HG03432 (cell line): ENCODE results near the gene PDE7B.
A peak's percentile ranks its signal among the peaks of the same experiment; 100 is the strongest.

ENCODE experiments used
- ATAC-seq: cut with Tn5 transposase; IDR thresholded peaks from one replicate; pipeline ENCODE4 v1.9.1; 2021; ENCODE audit warnings: mild to moderate bottlenecking, moderate library complexity; ENCODE audit not compliant: unreplicated experiment

Gene PDE7B

DNA sequence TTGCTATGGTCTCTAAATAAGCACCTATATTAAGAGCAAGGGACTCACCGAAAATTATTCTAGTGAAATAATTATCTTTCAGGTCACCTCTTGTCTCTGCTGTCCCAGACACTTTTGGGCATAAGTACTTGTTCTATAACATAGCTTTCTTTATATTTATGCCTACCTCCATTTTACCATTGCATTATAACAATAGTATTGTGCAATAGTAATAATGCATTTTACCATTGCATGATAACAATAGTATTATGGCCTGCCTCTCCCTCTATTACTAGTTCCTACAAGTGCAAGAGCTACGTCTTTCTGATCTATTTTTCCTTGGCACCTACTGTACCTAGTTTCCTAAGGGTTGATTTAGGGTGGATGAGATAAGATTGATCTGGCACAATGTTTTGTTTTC, 169.2 kb downstream of the PDE7B start:
- ATAC-seq: no peak

DNA sequence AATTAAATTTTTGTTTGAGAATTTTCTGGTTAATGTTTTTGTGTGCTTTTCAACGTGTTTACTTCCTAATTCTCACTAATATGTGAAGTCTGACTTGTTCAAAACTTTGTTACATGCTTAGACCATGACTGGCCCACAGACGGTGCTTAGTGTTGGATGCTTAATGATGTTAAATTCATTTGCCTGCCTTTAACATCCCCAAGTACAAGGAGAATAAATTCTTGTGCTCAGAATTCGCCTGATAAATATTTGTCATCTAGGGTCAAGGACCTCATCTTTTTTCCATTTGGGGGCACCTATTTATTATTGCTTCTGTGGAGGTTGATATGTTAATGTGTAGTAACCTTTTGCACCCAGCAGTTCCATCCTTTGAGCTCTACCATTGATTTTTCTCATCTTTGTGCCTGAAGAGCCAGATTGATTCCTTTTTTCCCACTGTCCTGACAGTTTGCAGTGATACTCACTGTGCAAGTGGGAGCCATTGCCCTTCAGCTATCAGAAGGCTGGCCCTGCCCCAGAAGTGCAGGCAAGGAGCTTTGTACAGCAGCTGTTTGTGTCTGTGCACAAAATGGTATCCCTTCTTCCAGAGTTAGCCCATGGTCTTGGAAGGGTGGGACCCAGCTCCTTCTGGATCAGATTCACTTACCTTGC, 170.8 kb downstream of the PDE7B start:
- ATAC-seq: no peak

DNA sequence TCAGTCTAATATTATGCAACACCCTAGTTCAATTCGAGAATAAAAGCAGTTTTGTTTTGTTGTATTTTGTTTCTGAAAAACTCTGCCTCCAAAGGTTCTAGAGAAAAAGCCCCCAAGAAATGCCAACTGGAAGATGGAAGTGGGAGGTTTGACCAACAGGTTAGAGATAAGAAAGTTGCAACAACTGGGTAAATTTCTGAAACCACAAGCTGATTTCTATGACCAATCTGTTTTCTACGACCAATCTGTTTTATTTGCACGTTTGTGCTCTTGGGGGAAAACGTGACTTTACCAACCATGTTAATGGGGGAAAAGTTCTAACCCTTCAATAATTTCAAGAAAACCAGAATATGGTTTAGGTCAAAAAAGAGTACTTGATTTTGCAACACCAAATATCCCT, 173.2 kb downstream of the PDE7B start:
- ATAC-seq: no peak

GRCh38 chr6:136025736-136026135, 174.2 kb downstream of the PDE7B start:
- no peak for ATAC-seq

- ATAC-seq: no peak
These were observed 178.6 kb downstream of the PDE7B start for GRCh38 chr6:136030131-136030530.

GRCh38 chr6:136031982-136032381, 180.5 kb downstream of the PDE7B start:
- no peak for ATAC-seq

DNA sequence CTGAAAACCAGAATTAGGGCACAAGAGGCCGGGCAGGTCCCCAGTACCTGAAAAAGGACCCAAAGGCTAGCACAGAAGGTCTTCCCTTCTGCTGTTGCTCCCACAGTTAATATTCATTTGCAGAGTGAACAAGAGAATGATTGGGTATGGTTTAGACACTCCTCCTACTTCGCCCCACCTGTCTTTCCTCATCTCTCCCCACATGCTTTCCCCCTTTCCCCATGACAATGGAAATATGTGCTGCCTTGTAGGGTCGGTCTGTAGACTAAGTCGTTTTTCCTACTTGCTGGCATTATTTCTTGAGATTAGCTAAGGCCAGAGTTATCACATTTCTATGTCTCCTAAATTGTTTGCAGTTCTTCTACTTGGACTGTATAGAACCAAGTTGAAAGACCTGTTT, 181.9 kb downstream of the PDE7B start:
- ATAC-seq: no peak

- no peak for ATAC-seq
These were observed 182.9 kb downstream of the PDE7B start for GRCh38 chr6:136034422-136034821.

DNA sequence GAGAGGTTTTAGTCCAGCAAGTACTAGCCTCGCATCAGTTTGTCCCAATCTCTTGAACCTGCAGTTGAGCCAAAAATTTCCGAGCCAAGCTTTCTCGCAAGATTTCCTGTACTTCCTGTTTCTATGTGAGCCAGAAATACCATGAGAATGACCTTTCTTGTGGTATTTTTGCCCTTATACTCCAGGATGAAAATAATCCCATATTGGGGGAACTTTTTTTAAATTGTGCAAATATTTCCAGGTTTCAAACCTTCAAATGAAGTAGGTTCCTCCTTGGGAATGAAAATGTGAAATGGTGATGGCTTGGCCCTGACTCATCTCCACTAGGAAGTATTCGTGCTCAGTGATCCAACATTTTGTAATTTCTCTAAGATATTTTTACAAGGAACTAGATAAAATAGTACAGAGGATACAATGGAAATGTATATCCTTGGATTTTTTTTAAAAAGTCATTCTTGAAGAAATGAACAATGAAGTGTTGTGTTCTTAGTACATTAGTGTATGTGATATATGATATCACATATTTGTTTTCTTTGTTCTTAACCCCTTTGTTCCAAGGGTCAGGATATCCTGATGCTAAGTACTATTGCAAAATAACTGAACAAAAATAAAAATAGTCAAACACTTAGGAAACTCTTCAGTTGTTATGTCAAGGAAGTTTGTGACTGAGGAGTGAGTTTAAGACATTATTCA, 184.0 kb downstream of the PDE7B start:
- ATAC-seq: no peak

DNA sequence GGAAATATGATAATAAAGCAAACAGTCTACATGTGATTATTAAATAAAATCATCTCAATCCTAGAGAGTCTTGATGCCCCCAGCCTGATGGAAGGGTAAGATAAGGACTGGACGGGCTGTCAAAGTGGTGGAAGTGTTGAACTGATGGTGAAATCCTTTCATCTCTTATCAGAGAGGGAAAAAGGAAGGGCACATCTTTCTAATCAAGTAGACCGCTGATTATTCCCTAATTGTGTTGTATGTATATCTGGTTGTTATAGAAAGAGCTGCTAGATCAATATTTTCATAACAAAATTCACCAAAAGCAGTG, 184.5 kb downstream of the PDE7B start:
- ATAC-seq: no peak

- no peak for ATAC-seq
These were observed 185.1 kb downstream of the PDE7B start for GRCh38 chr6:136036601-136037000.

GRCh38 chr6:136037242-136037875, 185.9 kb downstream of the PDE7B start:
- peak; percentile 60 for ATAC-seq

DNA sequence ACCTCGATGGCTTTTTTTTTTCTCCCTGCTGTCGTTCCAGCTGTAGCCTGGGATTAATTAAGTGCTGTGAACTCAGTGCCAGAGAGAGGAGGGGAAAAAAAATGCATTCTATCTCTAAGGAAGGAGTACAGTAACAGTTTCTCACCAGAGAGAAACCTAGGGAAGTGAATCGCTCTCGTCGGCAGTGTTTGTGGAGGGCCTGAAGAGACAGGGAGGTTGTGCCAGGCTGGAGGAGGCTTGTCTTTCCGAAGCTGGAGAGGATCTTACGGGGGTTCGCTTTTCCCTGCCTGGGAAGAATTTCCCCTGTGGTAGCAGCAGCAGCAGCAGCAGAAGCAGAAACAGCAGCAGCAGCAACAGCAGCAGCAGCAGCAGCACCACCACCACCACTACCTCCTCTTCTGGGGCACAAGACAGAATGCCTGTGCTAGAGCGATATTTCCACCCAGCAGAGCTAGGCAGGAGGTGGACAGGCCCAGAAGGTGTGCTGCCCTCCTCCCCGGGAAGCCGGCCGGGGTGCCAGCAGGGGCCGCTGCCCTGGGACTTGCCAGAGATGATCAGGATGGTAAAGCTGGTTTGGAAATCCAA, 186.5 kb downstream of the PDE7B start:
- ATAC-seq: no peak

DNA sequence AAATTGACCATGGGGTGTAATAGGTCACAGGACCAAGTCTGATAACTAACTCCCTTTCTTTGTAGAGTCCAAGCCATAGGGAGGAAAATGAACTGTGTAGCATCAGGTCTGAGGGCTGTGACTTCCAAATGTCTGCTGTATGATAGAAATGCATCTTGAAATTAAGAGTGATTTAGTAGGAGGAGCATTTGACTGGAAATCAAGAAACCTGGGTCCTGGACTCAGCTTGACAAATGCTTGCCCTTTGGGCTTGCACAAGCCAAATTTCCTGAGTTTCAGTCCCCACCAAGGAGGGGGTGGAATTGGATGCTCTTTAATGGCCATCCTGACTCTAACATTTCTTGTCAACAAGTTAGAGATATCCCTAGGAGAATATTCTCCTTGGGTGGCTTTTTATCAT, 187.0 kb downstream of the PDE7B start:
- no peak for ATAC-seq

- no peak for ATAC-seq
These were observed 187.7 kb downstream of the PDE7B start for GRCh38 chr6:136039185-136039584.

DNA sequence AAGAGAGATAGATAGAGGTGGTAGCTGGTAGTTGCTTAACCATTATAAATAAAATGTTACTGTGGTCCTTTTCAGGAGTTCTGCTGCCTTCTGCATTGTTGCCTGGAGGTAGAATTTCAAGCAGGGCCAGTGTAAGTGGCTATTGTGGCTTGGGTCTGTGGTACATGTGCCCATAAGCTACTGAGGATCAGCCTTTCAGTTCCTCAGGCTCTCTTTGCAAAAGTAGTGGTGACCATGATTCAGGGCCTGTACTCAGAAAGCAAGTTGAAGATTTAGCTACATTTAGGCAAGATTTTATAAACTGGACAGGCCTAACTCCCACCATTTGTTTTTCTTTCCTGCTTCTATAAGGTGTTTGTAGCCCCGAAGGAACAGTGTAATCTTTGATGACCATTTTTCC, 199.0 kb downstream of the PDE7B start:
- no peak for ATAC-seq

- no peak for ATAC-seq
These were observed 199.8 kb downstream of the PDE7B start for GRCh38 chr6:136051140-136051775.

GRCh38 chr6:136052031-136052430, 200.5 kb downstream of the PDE7B start:
- no peak for ATAC-seq

GRCh38 chr6:136058852-136059251, 207.4 kb downstream of the PDE7B start:
- ATAC-seq: no peak

GRCh38 chr6:136059308-136059707, 207.8 kb downstream of the PDE7B start:
- no peak for ATAC-seq

- ATAC-seq: no peak
These were observed 208.6 kb downstream of the PDE7B start for GRCh38 chr6:136060052-136060451.

DNA sequence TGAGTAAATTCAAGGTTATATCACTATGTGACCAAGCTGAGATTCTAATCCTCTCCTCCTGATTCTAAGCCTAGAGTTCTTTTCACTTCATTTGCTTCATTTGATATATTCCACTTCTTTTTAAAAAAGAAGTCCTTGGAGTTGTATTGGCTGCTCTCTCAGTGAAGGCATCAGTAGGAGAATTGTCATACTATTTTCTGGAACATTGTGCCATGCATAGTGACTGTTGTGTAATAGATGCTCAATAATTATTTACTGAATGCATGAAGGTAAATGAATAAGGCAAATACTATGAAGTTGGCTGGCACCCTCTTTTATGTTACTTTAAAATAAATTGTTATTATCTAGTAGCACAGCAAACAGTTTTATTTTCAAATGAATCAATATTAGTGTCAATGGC, 209.3 kb downstream of the PDE7B start:
- ATAC-seq: no peak
